H1 (cell line): ENCODE results near the gene LCNL1. TPM values are rescaled to one million over a fixed set of nuclear protein-coding genes. Genes with fewer than 3 reads are reported as not detected.

Experiments used
- CTCF ChIA-PET: fragments of 300-600 bp; sonication (Branson Sonifier 250); formaldehyde crosslinking; loops from one replicate; lab custom pipeline; 2021; ENCODE audit not compliant: partially characterized antibody; lab: Charles Lee
- POLR2A ChIA-PET: fragments of 300-600 bp; sonication (Branson Sonifier 250); formaldehyde crosslinking; loops from one replicate; lab custom pipeline; 2021; ENCODE audit warnings: inconsistent platforms; ENCODE audit not compliant: partially characterized antibody; lab: Charles Lee
- DNase-seq, 2 experiments: peaks; one replicate each; pipeline versions ENCODE4 v3.0.0 to v3.0.0-alpha.2; 2010 to 2022; ENCODE audit warnings: low spot score in 2 of 2, low read depth in 1 of 2, mixed read lengths in 1 of 2
- FAIRE-seq: peaks from 2 replicates; lab custom pipeline; 2011; peaks lifted over from hg19 to GRCh38; lab: Jason Lieb, UNC
- H2AFZ ChIP-seq: 2 replicates; pipeline ENCODE4 v1.8.1; 2012; ENCODE audit warnings: low read length, inconsistent platforms
- H2AK5ac ChIP-seq: 2 replicates; pipeline ENCODE4 v1.6.1; 2013; ENCODE audit warnings: low read depth, low read length
- H2BK120ac ChIP-seq: replicated peaks from 2 replicates; pipeline ENCODE3; 2013; ENCODE audit warnings: low read depth, low read length, inconsistent platforms
- H2BK12ac ChIP-seq: 2 replicates; pipeline ENCODE4 v1.6.1; 2013; ENCODE audit warnings: low read depth, low read length
- H2BK15ac ChIP-seq: 2 replicates; pipeline ENCODE4 v1.6.1; 2013; ENCODE audit warnings: low read length
- H2BK20ac ChIP-seq: 2 replicates; pipeline ENCODE4 v1.6.1; 2013; ENCODE audit warnings: low read length
- H2BK5ac ChIP-seq: 2 replicates; pipeline ENCODE4 v1.6.1; 2013; ENCODE audit warnings: low read depth, low read length
- H3K14ac ChIP-seq: 2 replicates; pipeline ENCODE4 v1.6.1; 2013; ENCODE audit warnings: inconsistent platforms; ENCODE audit not compliant: insufficient read length
- H3K18ac ChIP-seq: 2 replicates; pipeline ENCODE4 v1.6.1; 2013; ENCODE audit warnings: low read length; ENCODE audit errors: extremely low read depth
- H3K23ac ChIP-seq: 2 replicates; pipeline ENCODE4 v1.6.1; 2013; ENCODE audit warnings: inconsistent platforms; ENCODE audit not compliant: insufficient read length
- H3K23me2 ChIP-seq: 2 replicates; pipeline ENCODE4 v1.6.1; 2013; ENCODE audit warnings: low read depth, low read length
- H3K27ac ChIP-seq: 2 replicates; pipeline ENCODE4 v1.6.1; 2011; ENCODE audit warnings: low read depth, low read length, inconsistent platforms
- H3K27me3 ChIP-seq, 4 experiments: replicated peaks in 1 of 4; 1 replicate in 1 of 4; 2 replicates in 3 of 4; pipeline versions ENCODE4 v1.6.1 to v1.8.1; 2011 to 2013; ENCODE audit warnings: low read length in 3 of 4, mild to moderate bottlenecking in 3 of 4, inconsistent platforms in 2 of 4, mixed read lengths in 2 of 4, moderate library complexity in 1 of 4; ENCODE audit not compliant: control insufficient read depth in 3 of 4, insufficient read depth in 3 of 4; ENCODE audit errors: extremely low read depth in 1 of 4
- H3K36me3 ChIP-seq, 4 experiments: 2 replicates each; pipeline versions ENCODE4 v1.6.1 to v1.8.1; 2011 to 2013; ENCODE audit warnings: mild to moderate bottlenecking in 4 of 4, low read length in 3 of 4, moderate library complexity in 2 of 4, control low read depth in 1 of 4, inconsistent platforms in 1 of 4; ENCODE audit not compliant: insufficient read depth in 4 of 4, control insufficient read depth in 2 of 4
- H3K4ac ChIP-seq: replicated peaks from 2 replicates; pipeline ENCODE3; 2013; ENCODE audit warnings: low read length, low read depth, mixed read lengths, inconsistent platforms; ENCODE audit not compliant: insufficient read length
- H3K4me1 ChIP-seq, 4 experiments: replicated peaks in 1 of 4; 1 replicate in 1 of 4; 2 replicates in 3 of 4; pipeline versions ENCODE4 v1.6.1 to v1.8.1; 2011 to 2013; ENCODE audit warnings: low read length in 3 of 4, inconsistent platforms in 2 of 4, mixed read lengths in 1 of 4; ENCODE audit not compliant: insufficient read depth in 4 of 4, control insufficient read depth in 3 of 4
- H3K4me2 ChIP-seq, 2 experiments: 2 replicates each; pipeline versions ENCODE4 v1.6.1 to v1.8.1; 2011 to 2013; ENCODE audit warnings: low read depth in 2 of 2, low read length in 2 of 2, control low read depth in 1 of 2, inconsistent platforms in 1 of 2, mild to moderate bottlenecking in 1 of 2; ENCODE audit not compliant: insufficient read depth in 1 of 2
- H3K4me3 ChIP-seq, 4 experiments: fragments of 200-600, 300-600 bp in 1 of 4; sonication (generic), shearing (Covaris generic), sonication (Bioruptor Twin) in 1 of 4; 2 replicates each; pipeline versions ENCODE4 v1.5.1 to v1.8.1; 2011 to 2016; ENCODE audit warnings: low read length in 4 of 4, low read depth in 3 of 4, control low read depth in 2 of 4, inconsistent platforms in 2 of 4, mild to moderate bottlenecking in 2 of 4, mixed read lengths in 1 of 4, moderate library complexity in 1 of 4; ENCODE audit not compliant: insufficient read depth in 2 of 4; ENCODE audit errors: extremely low read depth in 1 of 4
- H3K56ac ChIP-seq: replicated peaks from 2 replicates; pipeline ENCODE3; 2013; ENCODE audit warnings: low read depth, mild to moderate bottlenecking, mixed read lengths, low read length, inconsistent platforms; ENCODE audit not compliant: insufficient read length
- H3K79me1 ChIP-seq: 2 replicates; pipeline ENCODE4 v1.6.1; 2013; ENCODE audit warnings: low read depth, low read length, control low read depth
- H3K79me2 ChIP-seq, 2 experiments: 2 replicates each; pipeline versions ENCODE4 v1.6.1 to v1.8.1; 2012 to 2013; ENCODE audit warnings: low read length in 2 of 2, mild to moderate bottlenecking in 2 of 2, inconsistent platforms in 1 of 2; ENCODE audit not compliant: insufficient read depth in 2 of 2, control insufficient read depth in 1 of 2
- H3K9ac ChIP-seq, 4 experiments: replicated peaks in 1 of 4; 1 replicate in 1 of 4; 2 replicates in 3 of 4; pipeline versions ENCODE4 v1.6.1 to v1.8.1; 2011 to 2013; ENCODE audit warnings: low read depth in 3 of 4, low read length in 3 of 4, control low read depth in 2 of 4, mild to moderate bottlenecking in 2 of 4, moderate library complexity in 2 of 4, inconsistent platforms in 1 of 4; ENCODE audit errors: extremely low read depth in 1 of 4
- H3K9me3 ChIP-seq, 2 experiments: 2 replicates each; pipeline versions ENCODE4 v1.6.1 to v1.8.1; 2012 to 2013; ENCODE audit warnings: mild to moderate bottlenecking in 2 of 2, moderate library complexity in 2 of 2, control low read depth in 1 of 2, inconsistent platforms in 1 of 2, low read depth in 1 of 2, low read length in 1 of 2, mixed read lengths in 1 of 2; ENCODE audit not compliant: insufficient read depth in 2 of 2
- H4K20me1 ChIP-seq, 2 experiments: replicated peaks in 1 of 2; 2 replicates each; pipeline versions ENCODE3 to v1.8.1; 2011 to 2013; ENCODE audit warnings: inconsistent platforms in 2 of 2, low read length in 2 of 2, mild to moderate bottlenecking in 1 of 2; ENCODE audit not compliant: insufficient read depth in 2 of 2, control insufficient read depth in 1 of 2
- H4K5ac ChIP-seq: 2 replicates; pipeline ENCODE4 v1.6.1; 2013; ENCODE audit warnings: low read length, low read depth, mixed read lengths, inconsistent platforms; ENCODE audit not compliant: insufficient read length
- H4K8ac ChIP-seq: 2 replicates; pipeline ENCODE4 v1.8.0; 2013; ENCODE audit warnings: mild to moderate bottlenecking, moderate library complexity, low read length, inconsistent platforms; ENCODE audit not compliant: insufficient read depth; ENCODE audit errors: extremely low read depth
- H4K91ac ChIP-seq: replicated peaks from 2 replicates; pipeline ENCODE3; 2013; ENCODE audit warnings: low read length, mixed read lengths, inconsistent platforms; ENCODE audit not compliant: insufficient read length
- whole genome bisulfite sequencing, 2 experiments: shearing (Covaris generic) in 1 of 2; methylation state at CpG; one replicate each; pipeline versions ENCODE4 v1.1.6 to v1.1.7; 2013 to 2015; ENCODE audit warnings: low lambda C conversion rate in 2 of 2, mixed read lengths in 2 of 2, inconsistent platforms in 1 of 2, low coverage in 1 of 2, missing lambda C conversion rate in 1 of 2; ENCODE audit not compliant: insufficient replicate concordance in 2 of 2, insufficient coverage in 1 of 2, insufficient read length in 1 of 2; ENCODE audit errors: extremely low coverage in 1 of 2, missing lambda C conversion rate in 1 of 2; 5-methylcytosine and 5-hydroxymethylcytosine counted together
- polyA plus RNA-seq, 7 experiments: library from polyadenylated mRNA; depleted of rRNA in 3 of 7; stranded (reverse) in 5 of 7; unstranded in 2 of 7; fragments of >200 nt in 5 of 7; fragments of 200-250 nt in 2 of 7; gene quantifications; 1 replicate in 5 of 7; 2 replicates in 1 of 7; 4 replicates in 1 of 7; pipeline versions ENCODE4 v1.2.1 to v1.2.3, GENCODE V29; 2011 to 2013; ENCODE audit warnings: missing spikeins in 2 of 7, mixed read lengths in 2 of 7
- total RNA-seq: library from RNA; stranded (reverse); fragmentation: NEBNext Ultra II Directional; extraction: Animal tissue kit (Norgen Biotek cat#: 25700); gene quantifications from 2 replicates; pipeline ENCODE4 v1.2.1, GENCODE V29; 2021

LCNL1 gene
- total and polyA plus RNA-seq, 2 of the 8 experiments (the other 6 are each of a cell fraction or from before 2014, with no cell fraction given), result 0.11 TPM; not detected in 1

DNA sequence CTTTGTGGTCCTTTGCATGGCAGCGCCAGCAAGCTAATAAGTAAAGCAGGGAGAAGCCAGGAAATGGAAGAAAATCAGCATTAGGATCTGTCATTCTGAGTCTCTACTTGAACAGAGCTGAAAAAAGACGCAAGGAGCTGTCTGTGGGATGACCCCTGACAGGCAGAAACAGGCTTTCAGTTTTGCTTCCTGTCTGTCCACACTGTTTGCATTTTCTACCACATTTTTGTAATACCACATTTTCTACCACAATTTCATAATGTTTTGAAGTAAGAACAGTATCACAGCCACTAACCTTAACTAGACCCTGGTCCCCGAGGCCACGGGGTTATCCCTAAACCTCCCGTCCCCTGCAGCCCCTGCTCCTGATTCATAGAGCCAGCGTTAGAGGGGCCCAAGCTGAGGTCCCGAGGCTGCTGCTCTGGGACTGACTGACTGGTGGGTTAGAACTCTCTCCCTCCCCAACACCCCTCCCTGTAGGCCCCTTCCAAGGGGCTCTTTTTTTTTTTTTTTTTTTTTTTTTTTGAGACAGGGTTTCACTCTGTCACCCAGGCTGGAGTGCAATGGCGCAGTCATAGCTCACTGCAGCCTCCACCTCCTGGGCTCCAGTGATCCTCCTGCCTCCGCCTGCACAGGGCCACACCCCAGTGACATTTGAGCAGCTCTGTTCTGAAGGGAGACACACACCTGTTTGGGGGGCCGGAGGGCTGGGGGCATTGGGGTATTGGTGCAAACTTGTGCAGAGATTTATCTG is 17.6 kb downstream of the LCNL1 start:
- Histone ChIP-seq H2BK15ac (no peak overlapping the region), H4K5ac (no peak overlapping the region), H4K20me1 (no peaks in the 10 kb centered on the region), H4K8ac (no peak overlapping the region), H3K9me3 (peaks cover 0 to 2% of the 10 kb centered on the region in 2 experiments; a peak in 1 of 4 replicates), H3K18ac (no peak overlapping the region), H3K56ac (no peak overlapping the region), H2AFZ (no peak overlapping the region), H3K14ac (no peak overlapping the region), H3K4me2 (no peak overlapping the region), H3K36me3 (no peaks in the 10 kb centered on the region), H3K23me2 (peaks cover 11% of the 10 kb centered on the region; the same call in 1 of the 2 replicates), H3K79me2 (no peaks in the 10 kb centered on the region), H2BK5ac (no peak overlapping the region), H3K23ac (no peak overlapping the region), H3K27ac (no peak overlapping the region), H3K4ac (no peak overlapping the region), H3K4me1 (peaks cover 0 to 16% (median 8%) of the 10 kb centered on the region in 4 experiments; a peak in 6 of 7 replicates), H3K9ac (no peak overlapping the region), H2AK5ac (no peak overlapping the region), H4K91ac (no peak overlapping the region), H2BK120ac (no peak overlapping the region), H2BK20ac (no peak overlapping the region), H3K27me3 (no peaks in the 10 kb centered on the region; a peak in 1 of 7 replicates), H2BK12ac (no peak overlapping the region), H3K79me1 (no peaks in the 10 kb centered on the region), H3K4me3 (no peak overlapping the region)
- CTCF ChIA-PET, result interaction anchor here (0.5 to 2.2 kb wide), 7 partner anchors 24 to 222 kb away, joined by 3 to 10 read pairs (median 8); no protein-coding TSS in a partner anchor
- POLR2A ChIA-PET, result no interaction called here
- WGBS, 2 experiments, result 84% methylated on average over 9 of the region's 10 CpGs; no CpG with 5 or more reads in 1 of the 2 experiments
- FAIRE-seq (no peak), DNase-seq (no peak)
